Stimulated activated CD8-positive, alpha-beta memory T cell treated with anti-CD3 and anti-CD28 coated beads, Interleukin-15, amount 100 ng/mL, for 4 hours (primary cell): ENCODE measurements around the gene ERICH3.

Experiments
- DNase-seq, 2 donors: peaks; one replicate each; pipeline ENCODE4 v3.0.0-alpha.2; 2020; ENCODE audit warnings: low read depth in 2 of 2

The ERICH3 gene

DNA sequence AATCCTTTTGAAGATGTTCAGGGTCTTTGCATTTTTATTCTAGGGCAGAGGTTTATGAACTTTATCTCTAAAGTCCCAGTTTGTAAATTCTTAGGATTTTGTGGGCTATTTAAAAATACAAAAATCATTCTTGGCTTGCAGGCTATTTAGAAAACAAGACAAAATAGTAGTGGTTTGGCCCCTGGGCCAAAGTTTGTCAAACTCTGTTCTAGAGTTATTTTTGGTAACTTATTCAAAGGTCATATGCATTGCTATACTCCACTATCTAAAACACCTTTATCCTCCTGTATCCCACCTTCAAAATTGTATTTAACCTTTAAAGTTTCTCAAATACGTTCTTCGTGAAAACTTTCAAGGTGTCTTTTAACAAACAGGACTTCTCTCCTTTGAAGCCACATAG, 85.7 kb downstream of the ERICH3 start:
- DNase-seq = no peak

- DNase-seq = no peak
These were observed 87.2 kb downstream of the ERICH3 start for GRCh38 chr1:74586253-74586897.

- no peak for DNase-seq
These were observed 89.4 kb downstream of the ERICH3 start for GRCh38 chr1:74584185-74584584.

DNA sequence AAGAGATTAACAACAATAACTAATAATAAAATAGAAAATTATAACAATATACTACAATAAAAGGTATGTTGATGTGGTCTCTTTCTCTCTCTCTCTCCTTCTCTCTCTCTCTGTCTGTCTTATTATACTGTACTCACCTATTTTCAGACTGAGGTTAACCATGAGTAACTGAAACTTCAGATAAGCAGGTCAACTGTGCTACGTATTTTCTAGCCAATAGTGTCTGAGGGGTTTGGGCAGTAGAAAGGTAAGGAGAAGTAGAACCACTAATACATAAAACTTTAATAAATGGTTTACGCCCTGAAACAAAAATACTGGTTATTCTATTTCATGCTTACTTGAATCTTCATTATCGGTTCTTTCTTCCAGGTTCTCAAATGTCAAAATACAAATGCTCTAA, 90.2 kb downstream of the ERICH3 start:
- no peak for DNase-seq

DNA sequence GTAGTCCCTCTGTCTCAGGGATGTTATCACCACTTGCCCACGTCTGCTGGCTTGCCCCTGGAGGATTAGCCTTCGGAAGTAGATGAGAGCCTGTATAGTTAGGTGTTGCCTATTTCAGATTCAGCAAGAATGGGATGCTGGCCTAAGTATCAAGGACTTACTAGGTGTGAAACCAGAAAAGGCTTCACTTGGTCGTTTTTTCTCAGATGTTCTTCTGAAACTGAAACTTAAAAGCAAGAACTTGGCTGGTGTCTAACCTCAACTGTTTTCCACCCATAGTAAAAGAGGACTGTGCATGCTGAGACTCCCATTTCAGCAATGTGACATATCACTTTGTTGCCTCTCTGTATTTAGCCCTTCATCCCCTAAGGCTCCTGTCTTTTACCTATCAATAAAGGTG, 94.2 kb downstream of the ERICH3 start:
- DNase-seq = no peak

- DNase-seq = no peak
These were observed 95.5 kb downstream of the ERICH3 start for GRCh38 chr1:74578101-74578500.

DNA sequence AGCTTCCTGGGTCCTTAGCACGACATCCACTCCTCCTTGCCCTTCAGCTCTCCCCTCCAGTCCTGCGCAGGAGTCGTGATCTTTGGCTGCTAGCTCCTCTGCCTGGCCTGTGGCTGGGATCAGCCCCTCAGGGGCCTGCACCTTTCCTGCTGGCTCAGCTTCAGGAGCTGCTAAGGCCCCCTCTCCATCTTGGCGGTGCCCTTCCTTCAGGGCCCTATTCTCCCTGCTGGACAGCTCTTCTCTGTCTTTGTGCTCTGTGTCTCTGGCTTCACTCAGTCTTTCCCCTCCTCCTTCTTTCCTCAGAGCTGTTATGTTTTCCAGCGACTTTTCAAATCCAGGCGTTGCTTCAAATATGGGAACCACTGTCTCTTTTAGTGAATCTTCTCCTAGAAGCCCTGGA, 101.7 kb downstream of the ERICH3 start:
- DNase-seq = no peak

DNA sequence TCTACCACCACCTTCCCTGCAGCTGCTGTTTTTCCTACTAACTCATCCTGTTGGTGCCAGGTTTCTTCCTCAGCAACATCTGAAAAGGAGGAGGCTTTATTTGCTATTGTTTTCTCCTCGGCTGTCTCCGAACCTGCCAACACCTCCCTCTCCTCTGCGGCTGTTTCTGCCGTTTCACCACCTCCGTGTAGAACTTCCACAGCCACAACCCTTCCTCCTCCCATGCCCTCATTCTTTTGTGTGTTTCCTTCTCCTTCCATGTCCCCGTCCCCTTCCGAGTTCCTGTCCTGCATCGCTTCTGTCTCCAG, 102.1 kb downstream of the ERICH3 start:
- no peak for DNase-seq

- DNase-seq = no peak
These were observed 102.6 kb downstream of the ERICH3 start for GRCh38 chr1:74570797-74571492.

DNA sequence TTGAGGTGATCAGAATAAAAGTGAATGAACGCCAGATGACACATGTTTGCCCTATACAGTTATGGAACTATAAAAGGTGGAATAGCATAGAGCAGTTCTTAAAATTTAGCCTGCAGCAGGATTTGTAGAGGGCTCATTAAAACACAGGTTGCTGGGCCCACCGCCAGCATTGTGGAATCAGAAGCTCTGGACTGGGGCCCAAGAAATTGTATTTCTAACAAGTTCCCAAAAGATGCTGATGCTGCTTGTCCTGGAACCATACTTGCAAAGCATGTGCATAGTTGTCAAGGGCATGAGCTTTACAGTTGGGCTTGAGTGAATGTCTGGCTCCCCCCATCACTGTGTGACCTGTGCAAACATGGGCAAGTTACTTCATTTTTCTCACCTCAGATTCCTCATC, 123.7 kb downstream of the ERICH3 start:
- no peak for DNase-seq

DNA sequence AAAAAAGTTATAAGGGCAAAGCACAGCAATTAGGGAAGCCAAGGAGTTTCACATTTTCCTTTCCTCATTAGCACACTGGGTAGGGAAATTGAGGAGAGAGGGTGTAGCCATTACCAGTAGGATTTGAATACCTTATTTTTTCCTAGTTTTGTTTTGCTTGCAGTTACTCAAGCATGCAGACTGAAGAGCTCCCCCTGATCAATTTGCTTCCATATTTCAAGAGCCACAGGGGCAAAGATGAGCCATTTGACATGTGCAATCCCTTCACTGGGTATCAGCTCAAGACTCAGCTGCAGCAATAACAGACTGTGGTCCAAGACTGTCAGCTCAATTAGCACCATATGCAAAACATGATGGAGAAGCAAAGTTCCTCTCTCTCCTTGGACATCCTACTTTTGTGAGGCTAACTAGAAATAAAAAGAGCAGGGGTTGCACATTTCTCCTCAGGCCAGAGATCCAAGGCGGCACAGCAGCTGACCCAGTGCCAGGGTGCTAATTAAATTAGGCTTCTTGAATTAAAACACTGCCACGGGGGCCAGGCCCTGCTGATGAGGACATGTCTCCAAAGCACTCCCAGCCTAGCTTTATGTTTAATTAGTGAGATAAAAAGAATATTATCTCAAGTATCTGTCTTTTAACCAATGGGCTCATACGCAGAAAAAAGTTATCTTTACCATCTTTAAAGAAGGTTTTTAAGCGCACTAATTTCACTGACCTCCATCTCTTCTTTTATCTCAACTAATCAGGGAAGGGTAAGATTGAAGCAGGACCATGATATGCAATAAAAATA, 124.4 kb downstream of the ERICH3 start:
- DNase-seq = no peak

- no peak for DNase-seq
These were observed 127.8 kb downstream of the ERICH3 start for GRCh38 chr1:74545821-74546220.

DNA sequence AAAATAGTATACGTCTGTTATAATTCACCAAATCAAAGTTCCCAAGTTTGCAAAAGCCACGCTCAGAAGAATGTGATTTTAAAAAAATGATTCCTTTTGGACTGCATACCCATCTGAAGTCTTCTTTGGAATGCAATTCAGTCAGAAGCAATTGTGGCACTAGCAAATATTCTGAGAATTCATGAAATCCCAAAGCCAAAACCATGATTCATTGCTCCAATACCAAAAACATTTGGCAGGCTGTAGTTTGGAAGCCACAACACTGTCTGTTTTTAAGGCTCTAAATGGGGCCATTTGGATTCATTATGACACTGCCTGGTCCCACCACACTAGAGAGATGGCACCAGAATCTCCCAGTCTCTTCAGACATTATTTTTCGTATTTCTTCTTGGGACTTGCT, 139.4 kb downstream of the ERICH3 start:
- no peak for DNase-seq

GRCh38 chr1:74531796-74532195, 141.8 kb downstream of the ERICH3 start:
- no peak for DNase-seq

DNA sequence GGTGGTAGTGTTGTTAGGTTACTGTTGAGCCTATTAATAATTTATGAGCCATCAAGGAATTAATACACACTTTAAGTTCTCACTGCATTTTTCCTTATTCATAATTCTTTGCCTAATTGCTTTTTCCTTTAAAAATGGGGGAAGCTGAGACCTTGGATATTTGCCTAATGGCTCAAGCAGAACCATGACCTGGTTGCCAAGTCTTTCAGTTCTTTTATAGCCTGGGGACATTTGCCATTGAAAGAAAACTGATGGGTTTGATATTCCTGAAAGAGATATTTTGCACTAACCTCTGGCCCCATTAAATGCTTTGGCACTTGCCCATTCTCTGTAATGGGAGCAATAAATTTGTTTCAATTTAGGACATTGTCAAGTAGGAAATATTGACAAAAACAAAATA, 142.7 kb downstream of the ERICH3 start:
- DNase-seq = no peak

DNA sequence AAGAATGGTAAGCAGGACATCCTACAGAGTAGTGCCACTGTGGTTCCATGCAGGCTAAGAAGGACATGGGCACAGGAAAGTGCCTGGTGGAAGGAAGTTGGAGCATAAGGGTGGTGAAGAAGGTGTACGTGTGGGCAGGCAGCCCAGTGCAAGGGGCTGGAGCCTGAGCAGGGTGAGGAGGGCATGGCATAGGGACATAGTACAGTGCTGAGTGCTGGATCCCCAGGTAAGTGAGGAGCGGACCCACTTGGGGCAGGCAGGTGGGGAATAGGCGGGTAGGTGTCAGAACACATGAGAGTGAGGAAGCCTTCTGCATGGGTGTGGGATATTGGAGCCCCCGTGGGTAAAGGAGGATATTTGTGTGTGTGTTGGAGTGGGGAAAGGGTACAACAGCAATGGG, 145.5 kb downstream of the ERICH3 start:
- DNase-seq = no peak

DNA sequence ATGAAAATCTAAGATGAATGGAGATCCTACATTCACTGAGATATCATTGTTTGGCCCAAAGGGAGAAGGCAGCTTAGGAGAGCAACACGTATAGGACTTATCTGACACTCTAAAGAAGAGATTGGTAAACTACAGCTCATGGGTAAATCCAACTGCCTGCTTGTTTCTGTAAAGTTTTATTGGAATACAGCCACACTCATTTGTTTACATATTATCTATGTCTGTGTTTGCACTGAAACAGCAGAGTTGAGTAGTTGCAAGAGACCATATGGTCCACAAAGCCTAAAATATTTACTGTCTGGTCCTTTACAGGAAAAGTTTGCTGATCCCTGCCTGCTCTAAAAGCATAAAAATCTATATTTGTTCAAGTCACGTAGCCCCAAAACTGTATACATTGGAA, 146.9 kb downstream of the ERICH3 start:
- no peak for DNase-seq

GRCh38 chr1:74523873-74524480, 149.6 kb downstream of the ERICH3 start:
- no peak for DNase-seq

- no peak for DNase-seq
These were observed 151.4 kb downstream of the ERICH3 start for GRCh38 chr1:74522148-74522547.
